ENCODE results near the gene LDLRAD3.
A peak's percentile ranks its signal among the peaks of the same experiment; 100 is the strongest.

DNA sequence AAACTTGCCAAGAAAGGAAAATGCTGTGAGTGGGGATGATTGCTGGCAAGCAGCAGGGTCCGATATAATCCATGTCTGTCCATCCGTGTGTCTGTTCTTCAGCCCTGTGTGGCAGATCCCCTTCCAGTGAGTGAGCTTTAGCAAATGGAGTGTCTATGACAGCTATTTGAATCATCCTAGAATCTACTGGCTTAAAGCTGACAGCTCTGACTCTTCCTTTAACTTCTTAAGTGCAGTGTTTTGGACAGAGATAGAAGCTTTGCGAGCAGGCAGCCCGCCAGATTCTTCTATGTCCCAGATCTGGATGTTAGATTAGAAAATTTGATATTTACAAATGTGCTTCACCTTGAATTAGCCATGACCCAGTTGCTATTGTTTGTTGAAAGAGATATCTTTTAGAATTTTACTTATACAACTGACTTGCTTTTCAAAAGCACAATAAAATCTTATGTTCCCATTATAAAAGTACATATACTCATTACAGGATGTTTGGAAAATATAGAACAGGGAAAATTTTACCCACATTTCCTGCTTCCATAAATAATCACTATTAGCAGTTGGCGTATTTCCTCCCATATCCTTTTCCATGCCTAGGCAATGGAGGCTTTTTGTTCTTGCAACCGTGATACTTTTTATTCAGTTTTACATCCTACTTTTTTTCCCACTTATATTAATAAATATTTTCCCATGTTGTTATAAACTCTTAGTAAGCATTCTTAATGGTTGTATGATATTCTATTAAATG lies 220.8 kb downstream of the LDLRAD3 start:
- TF ChIP-seq, protein P1, sequence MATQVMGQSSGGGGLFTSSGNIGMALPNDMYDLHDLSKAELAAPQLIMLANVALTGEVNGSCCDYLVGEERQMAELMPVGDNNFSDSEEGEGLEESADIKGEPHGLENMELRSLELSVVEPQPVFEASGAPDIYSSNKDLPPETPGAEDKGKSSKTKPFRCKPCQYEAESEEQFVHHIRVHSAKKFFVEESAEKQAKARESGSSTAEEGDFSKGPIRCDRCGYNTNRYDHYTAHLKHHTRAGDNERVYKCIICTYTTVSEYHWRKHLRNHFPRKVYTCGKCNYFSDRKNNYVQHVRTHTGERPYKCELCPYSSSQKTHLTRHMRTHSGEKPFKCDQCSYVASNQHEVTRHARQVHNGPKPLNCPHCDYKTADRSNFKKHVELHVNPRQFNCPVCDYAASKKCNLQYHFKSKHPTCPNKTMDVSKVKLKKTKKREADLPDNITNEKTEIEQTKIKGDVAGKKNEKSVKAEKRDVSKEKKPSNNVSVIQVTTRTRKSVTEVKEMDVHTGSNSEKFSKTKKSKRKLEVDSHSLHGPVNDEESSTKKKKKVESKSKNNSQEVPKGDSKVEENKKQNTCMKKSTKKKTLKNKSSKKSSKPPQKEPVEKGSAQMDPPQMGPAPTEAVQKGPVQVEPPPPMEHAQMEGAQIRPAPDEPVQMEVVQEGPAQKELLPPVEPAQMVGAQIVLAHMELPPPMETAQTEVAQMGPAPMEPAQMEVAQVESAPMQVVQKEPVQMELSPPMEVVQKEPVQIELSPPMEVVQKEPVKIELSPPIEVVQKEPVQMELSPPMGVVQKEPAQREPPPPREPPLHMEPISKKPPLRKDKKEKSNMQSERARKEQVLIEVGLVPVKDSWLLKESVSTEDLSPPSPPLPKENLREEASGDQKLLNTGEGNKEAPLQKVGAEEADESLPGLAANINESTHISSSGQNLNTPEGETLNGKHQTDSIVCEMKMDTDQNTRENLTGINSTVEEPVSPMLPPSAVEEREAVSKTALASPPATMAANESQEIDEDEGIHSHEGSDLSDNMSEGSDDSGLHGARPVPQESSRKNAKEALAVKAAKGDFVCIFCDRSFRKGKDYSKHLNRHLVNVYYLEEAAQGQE (IDR thresholded peaks at IDR 0.05; ENCODE audit: low read depth, low read length), result peak; percentile 50; the same call in 1 of the 2 replicates
- TF ChIP-seq EP300 (IDR thresholded peaks at IDR 0.05; ENCODE audit: borderline replicate concordance in 1 of 2, low read depth in 1 of 2, low read length in 1 of 2) (peak in 1 of 2 experiments; percentile 75; a peak in 2 of 4 replicates), NRF1 (IDR thresholded peaks at IDR 0.05; ENCODE audit: low read depth, low read length) (no peak), NFIC (IDR thresholded peaks at IDR 0.05; ENCODE audit: borderline replicate concordance) (peak; percentile 93), POLR2AphosphoS5 (IDR thresholded peaks at IDR 0.05; ENCODE audit: low read depth, low read length) (peak; percentile 42; the same call in 1 of the 2 replicates), GABPA (IDR thresholded peaks at IDR 0.05; ENCODE audit: low read depth) (no peak)
- TF ChIP-seq, protein P2, sequence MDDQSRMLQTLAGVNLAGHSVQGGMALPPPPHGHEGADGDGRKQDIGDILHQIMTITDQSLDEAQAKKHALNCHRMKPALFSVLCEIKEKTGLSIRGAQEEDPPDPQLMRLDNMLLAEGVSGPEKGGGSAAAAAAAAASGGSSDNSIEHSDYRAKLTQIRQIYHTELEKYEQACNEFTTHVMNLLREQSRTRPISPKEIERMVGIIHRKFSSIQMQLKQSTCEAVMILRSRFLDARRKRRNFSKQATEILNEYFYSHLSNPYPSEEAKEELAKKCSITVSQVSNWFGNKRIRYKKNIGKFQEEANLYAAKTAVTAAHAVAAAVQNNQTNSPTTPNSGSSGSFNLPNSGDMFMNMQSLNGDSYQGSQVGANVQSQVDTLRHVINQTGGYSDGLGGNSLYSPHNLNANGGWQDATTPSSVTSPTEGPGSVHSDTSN (IDR thresholded peaks at IDR 0.05), result peak; percentile 95

Data from SK-N-SH (cell line).